Suppressor macrophage treated with lipopolysaccharide for 1 hour (primary cell): ENCODE results near the gene CSH1.
A peak's percentile ranks its signal among the peaks of the same experiment; 100 is the strongest.

Experiments used
- DNase-seq, 3 donors: peaks; one replicate each; pipeline ENCODE4 v3.0.0-alpha.2; 2020 to 2022

Gene CSH1

GRCh38 chr17:63855185-63855584, 41.2 kb downstream of the CSH1 start:
- no peak for DNase-seq

GRCh38 chr17:63854709-63855108, 41.7 kb downstream of the CSH1 start:
- DNase-seq, result no peak

- DNase-seq, result no peak
These were observed 43.1 kb downstream of the CSH1 start for GRCh38 chr17:63853260-63853659.

GRCh38 chr17:63850401-63850800, 46.0 kb downstream of the CSH1 start:
- DNase-seq, result no peak

GRCh38 chr17:63848834-63849689, 47.3 kb downstream of the CSH1 start:
- peak; percentile 98 to 99 (median 99) for DNase-seq

GRCh38 chr17:63847525-63848249, 48.7 kb downstream of the CSH1 start:
- no peak for DNase-seq

- DNase-seq, result no peak
These were observed 50.9 kb downstream of the CSH1 start for GRCh38 chr17:63845509-63845908.
